ENCODE measurements around the gene USP19. TPM values are rescaled to one million over a fixed set of nuclear protein-coding genes. Genes with fewer than 3 reads are reported as not detected.
A peak's percentile ranks its signal among the peaks of the same experiment; 100 is the strongest.

USP19 gene
- total RNA-seq, 1 donor from 2014 or later = 63.9 TPM

DNA sequence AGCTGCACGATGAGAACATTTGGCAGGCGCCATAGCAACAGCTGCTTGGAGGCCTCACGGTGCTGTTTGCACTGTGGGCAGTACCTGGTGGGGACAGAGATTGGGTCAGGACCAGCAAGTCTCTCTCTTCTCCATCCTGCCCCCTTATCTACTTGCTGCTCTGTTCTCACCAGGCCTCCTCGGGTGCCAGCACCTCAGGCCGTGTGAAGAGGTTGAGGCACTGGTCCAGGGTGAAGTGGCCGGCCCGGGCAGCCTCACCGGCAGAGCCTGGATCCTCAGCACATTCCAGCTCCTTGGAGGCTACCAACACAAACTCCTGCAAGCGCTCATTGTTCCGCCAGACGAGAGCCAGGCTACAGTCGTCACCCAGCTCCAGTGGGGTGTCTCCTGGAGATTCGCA, 9.8 kb downstream of the USP19 start:
- TF ChIP-seq CTCF (IDR thresholded peaks at IDR 0.05) = no peak
- DNase-seq (no peak), ATAC-seq (no peak)
- Histone ChIP-seq H3K27me3 (no peaks in the 10 kb centered on the region), H3K36me3 (peaks cover 88% of the 10 kb centered on the region), H3K4me1 (no peaks in the 10 kb centered on the region), H3K27ac (no peak overlapping the region), H3K9me3 (no peaks in the 10 kb centered on the region), H3K4me3 (no peak overlapping the region)
- intact Hi-C loops (cut with DNase I) = no loop called here

DNA sequence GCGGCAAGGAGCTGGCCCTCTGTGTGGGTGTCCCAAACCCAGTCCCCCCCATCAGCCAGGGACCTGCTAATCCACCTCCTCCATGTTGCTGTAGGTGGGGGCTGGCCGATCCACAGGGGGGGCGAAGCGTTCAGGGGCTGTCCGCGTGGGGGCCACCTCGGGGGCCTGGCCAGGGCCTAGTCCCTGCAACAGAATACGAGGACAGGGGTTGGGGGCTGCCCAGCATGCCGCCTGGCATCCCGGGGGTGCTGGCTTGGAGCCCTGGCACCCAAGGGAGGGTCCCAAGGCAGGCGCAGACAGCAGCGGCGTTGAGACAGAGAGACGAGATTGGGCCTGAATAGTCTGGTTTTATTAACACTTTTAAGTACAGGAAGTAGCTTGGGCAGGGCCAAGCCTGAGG, 12.3 kb downstream of the USP19 start:
- intact Hi-C loops (cut with DNase I) = no loop called here
- no peak overlapping the region for H3K27ac ChIP-seq
- TF ChIP-seq CTCF (IDR thresholded peaks at IDR 0.05) = no peak
- no peaks in the 10 kb centered on the region for H3K9me3 ChIP-seq
- peaks cover 17% of the 10 kb centered on the region for H3K4me1 ChIP-seq
- DNase-seq (no peak), ATAC-seq (no peak)
- peaks cover 63% of the 10 kb centered on the region for H3K36me3 ChIP-seq
- H3K4me3 ChIP-seq = no peak overlapping the region
- no peaks in the 10 kb centered on the region for H3K27me3 ChIP-seq

DNA sequence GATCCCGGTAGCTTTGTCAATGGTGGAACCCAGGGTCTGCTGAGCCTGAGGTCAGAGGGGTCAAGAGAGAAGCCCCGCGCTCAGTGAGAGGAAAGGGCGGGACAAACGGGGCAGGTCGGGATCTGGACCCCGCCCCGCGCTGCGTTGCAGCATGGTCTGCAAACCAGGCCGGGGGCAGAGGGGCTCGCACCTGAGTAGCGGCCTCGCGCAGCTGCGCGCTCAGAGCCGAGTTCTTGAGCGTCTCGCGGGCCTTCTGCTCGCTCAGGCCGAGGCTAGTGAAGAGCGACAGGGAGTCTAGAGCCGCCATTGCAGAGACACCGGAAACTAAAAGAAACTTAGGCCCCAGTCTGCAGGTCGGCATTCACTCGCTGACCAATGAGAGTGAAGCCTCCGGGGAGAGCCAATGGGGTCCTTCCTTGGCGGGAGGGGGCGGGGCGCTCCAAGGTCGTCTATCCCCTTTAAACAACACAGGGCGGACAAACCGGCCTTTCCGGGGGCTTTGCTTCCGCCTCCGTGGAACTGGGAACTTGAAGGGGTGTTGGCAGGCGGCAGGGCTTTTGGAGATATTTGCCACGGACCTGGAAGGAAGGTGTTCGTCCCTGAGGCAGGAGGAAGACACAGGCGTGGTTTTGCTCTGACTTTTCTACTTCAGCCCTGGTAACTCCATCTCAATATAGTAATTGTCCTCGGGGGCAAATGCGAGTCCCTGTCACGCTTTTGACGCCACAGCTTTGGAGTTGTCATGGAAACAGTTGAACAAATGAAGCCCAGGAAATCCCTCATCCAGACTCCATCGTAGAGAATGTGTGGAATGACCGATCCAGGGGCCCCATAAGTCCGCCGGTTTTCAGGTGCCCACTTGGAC, 16.0 kb downstream of the USP19 start, which contains the start of gene QARS1:
TSS of gene QARS1 (minus strand) at position 331 of the 865 bp plus-strand sequence. CDS start at position 307, 24 bp downstream.
- intact Hi-C loops (cut with DNase I) = no loop called here

GRCh38 chr3:49104052-49104426, 16.6 kb downstream of the USP19 start:
- ATAC-seq (no peak), DNase-seq (no peak)
- no peak for TF ChIP-seq CTCF (IDR thresholded peaks at IDR 0.05)
- Histone ChIP-seq H3K4me1 (peaks cover 21% of the 10 kb centered on the region), H3K4me3 (peak overlapping the region; percentile 99), H3K9me3 (no peaks in the 10 kb centered on the region), H3K27ac (peak overlapping the region; percentile 93), H3K27me3 (no peaks in the 10 kb centered on the region), H3K36me3 (peaks cover 61% of the 10 kb centered on the region)
- intact Hi-C loops (cut with DNase I) = no loop called here

More for the DNA sequence above, 16.0 kb downstream of the USP19 start, which contains the start of gene QARS1:
- peaks cover 61% of the 10 kb centered on the region for H3K36me3 ChIP-seq
- H3K27me3 ChIP-seq = no peaks in the 10 kb centered on the region
- peak; percentile 98 for ATAC-seq
- H3K4me3 ChIP-seq = peak within 1 kb of the TSS; percentile 99
- H3K27ac ChIP-seq = peak within 1 kb of the TSS; percentile 93
- peaks cover 21% of the 10 kb centered on the region for H3K4me1 ChIP-seq
- DNase-seq = peak; percentile 95
- TF ChIP-seq CTCF (IDR thresholded peaks at IDR 0.05) = no peak
- H3K9me3 ChIP-seq = no peaks in the 10 kb centered on the region

- ATAC-seq (no peak), DNase-seq (no peak)
- H3K4me3 ChIP-seq = no peak overlapping the region
- peaks cover 57% of the 10 kb centered on the region for H3K36me3 ChIP-seq
- no peak overlapping the region for H3K27ac ChIP-seq
- H3K9me3 ChIP-seq = no peaks in the 10 kb centered on the region
- intact Hi-C loops (cut with DNase I) = no loop called here
- peaks cover 16% of the 10 kb centered on the region for H3K4me1 ChIP-seq
- no peak for TF ChIP-seq CTCF (IDR thresholded peaks at IDR 0.05)
- H3K27me3 ChIP-seq = no peaks in the 10 kb centered on the region
These were observed 20.5 kb downstream of the USP19 start for GRCh38 chr3:49100046-49100615.
